HG02943 (cell line): ENCODE data around the gene THSD4.

Source experiments
- ATAC-seq: cut with Tn5 transposase; IDR thresholded peaks from one replicate; pipeline ENCODE4 v1.9.1; 2021; ENCODE audit warnings: mild to moderate bottlenecking, low read depth, moderate library complexity; ENCODE audit not compliant: unreplicated experiment

The THSD4 gene

DNA sequence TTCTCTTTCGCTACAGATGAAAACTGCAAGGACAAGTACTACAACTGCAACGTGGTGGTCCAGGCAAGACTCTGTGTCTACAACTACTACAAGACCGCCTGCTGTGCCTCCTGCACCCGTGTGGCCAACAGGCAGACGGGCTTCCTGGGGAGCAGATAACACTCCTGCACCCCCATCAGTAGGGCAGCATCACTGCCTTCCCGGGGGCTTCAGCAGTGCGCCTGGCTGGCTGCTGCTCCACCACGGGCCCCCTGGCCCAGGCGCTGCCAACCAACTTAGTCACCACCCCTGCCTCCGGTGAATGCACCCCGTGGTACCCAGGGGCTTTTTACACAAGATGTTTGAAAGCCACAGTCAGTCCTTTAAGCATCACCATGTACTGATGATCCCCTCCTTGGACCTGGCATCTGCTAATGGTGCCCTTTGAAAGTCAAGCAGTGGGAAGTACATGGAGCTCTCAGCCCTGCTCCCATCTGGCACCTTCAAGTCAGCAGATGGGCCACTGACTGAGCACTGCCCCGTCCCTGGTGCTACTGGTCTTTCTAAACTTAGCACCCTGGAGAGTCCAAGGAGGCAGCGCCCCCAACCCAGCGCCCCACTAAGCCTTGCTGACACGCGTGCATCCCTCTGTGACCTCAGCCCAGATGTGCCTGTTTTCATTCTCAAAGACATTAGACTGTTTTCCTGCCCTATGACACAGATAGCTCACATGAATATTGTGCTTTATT, 662.1 kb downstream of the THSD4 start:
- ATAC-seq, result no peak

GRCh38 chr15:71779073-71779797, 664.0 kb downstream of the THSD4 start:
- ATAC-seq, result no peak

DNA sequence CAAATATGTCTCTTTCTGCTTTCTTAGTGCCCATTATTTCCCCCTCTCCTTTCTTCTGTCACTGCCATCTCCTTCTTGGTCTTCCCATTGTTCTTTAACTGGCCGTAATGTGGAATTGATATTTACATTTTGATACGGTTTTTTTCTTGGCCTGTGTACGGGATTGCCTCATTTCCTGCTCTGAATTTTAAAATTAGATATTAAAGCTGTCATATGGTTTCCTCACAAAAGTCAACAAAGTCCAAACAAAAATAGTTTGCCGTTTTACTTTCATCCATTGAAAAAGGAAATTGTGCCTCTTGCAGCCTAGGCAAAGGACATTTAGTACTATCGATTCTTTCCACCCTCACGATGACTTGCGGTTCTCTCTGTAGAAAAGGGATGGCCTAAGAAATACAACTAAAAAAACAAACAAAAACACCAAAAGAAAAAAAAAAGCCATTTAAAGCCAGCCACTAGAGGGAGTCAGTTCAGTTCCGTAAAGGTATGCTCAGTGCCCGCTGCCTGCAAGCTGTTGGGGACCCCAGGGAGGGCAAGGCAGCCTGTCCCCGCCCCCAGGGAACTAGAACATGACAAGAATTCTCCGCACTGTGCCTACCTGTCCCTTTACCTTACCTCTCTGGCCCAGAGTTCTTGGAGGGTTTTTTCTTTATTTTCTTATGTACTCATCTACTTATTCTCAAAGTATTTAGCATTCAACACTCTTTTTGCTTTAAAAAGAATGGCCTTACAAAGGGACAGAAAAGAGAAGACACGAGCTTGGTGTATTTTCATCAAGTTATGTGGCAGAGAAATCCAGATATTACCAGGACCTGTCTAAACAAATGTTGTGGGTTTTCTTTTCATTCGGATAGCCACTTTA, 665.1 kb downstream of the THSD4 start:
- no peak for ATAC-seq

DNA sequence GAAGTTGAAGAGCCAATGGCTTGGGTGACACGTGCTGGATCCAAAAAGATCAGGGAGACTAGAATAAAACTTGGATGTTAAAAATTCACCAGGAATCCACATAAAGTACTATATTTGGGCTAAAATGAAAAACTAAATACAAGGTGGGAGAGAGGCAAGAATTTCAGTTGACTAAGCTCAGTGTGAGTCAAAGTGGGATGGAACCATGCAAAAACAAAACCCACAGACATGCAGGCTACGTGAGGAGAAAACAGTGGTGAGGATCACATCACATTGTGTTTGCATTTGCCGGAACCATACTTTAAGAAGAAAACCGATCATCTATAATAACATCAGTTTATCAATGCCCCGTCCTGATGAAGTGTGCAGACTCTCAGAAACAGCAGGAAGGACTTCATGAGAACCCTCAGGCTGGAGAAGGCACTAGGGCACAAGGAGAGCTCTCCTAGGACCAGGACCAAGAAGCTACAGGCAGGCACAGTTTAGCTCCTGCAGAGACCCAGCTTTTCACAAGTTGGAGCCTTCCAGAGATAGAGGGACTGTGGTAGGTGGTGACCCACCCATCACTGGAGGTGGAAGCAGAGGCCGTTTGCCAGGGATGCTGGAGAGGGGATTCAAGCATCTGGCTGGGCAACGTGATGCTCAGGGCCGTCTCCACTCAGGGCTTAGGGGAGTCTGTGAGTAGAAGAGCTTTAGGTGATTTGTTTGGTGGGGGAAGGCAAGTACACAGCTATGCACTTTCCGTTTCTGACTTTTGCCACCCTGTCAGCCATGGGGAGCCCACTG, 666.1 kb downstream of the THSD4 start:
- ATAC-seq, result no peak

DNA sequence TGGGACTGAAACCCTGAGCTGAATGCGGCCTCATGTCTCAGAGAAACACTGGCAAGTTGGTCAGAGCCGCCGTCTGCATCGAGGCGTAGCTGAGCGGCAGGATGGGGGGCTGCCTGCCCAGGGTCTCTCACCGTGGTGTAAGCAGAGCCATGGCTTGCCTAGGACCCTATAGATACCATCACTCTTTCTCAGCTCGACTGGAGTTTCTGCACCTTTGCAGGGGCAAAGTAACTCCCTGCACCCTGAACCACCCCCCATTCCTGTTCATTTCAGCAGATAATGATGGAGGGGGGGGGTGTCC, 666.6 kb downstream of the THSD4 start:
- ATAC-seq, result no peak

DNA sequence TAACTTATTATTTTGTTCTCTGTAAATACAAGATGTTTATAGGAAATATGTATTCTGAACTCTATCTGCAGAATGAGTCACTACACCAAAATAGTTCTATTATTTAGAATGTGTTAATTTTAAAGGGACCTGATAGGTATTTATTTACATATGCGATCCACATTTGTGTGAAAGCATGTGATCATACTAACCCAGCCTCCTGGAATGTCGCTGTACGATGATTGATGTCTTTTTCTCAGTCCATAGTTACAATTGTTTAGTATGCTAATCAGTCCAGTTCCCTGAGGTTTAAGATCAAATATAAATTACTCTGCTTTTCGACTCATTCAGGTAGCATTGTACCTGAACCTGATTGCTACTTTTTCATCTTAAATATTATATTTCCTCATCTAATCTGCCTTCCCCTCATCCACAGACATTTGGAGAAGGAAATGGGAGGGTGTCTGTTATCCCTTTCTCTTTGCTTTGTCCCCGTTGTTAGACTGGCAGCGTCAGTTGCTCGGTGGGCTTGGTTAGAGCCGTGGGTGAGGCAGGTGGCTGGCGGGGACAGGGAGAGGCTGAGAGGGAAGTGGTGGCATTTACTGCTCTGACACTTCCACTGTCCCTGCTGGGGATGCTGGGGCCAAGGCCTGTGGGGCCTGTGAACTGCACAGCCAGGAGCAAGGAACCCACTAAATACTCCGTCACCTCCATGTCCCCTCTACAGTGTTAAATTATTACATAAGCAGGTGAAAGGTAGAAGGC, 667.3 kb downstream of the THSD4 start:
- ATAC-seq, result no peak

GRCh38 chr15:71784719-71785118, 669.4 kb downstream of the THSD4 start:
- no peak for ATAC-seq

DNA sequence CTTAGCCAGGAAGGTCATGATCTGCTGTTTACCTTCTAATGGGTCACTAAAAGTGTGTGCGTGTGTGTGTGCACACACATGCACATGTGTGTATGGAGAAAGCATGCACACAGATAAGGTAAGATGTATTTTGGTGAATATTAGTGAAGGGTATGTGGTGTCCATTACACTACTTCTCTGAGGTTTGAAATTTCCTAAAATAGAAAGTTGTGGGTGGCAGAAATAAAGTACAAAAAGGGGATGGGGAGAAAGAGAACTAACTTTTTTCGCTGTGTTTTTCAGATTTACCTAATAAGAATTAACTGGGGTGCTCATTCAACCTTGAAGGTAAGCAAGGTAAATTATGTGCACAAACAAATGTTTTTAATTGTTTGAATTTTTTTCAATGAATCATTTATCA, 670.7 kb downstream of the THSD4 start:
- ATAC-seq, result no peak

GRCh38 chr15:71786673-71787072, 671.4 kb downstream of the THSD4 start:
- ATAC-seq, result no peak

DNA sequence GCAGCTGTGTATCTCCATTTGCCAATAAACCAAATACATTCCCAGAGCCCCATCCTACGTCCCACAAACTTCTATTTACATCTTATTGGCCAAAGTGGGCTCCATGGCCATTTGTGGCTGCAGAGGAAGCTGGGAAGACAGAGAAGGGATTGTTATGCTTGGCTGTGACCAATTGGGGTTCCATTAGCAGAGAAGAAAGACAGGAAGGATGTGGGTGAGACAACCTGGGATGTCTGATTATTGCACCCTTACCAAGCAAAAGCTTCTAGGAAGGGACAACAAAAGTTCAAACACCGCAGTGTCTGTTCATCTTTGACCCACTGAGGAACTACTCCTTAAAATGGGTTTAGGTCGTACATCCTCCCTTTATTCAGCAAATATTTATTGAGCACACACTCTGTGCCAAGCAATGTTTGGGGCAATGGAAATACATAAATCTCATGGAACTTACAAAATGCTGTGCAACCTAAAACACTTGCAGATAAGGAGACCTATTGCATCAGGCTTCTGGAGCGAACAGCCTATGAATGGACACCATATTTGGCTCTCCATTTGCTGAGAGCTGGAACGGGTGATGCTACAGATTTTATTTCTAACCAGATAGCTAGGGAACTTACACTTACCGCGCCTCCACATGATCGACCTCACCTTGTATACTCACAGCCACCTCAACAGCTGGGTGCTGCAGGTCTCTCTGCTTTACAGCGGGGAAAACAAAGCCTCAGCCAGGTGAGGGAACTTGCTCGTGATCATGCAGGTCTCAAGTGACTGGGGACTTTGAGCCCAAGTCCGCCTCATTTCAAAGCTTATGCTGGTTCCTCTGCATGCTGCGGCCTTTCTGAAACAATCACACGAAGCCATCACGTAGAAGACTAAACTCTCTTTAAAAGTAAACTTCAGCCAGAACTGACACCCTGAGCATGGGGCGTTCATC, 673.6 kb downstream of the THSD4 start:
- no peak for ATAC-seq

GRCh38 chr15:71789616-71790015, 674.3 kb downstream of the THSD4 start:
- no peak for ATAC-seq

DNA sequence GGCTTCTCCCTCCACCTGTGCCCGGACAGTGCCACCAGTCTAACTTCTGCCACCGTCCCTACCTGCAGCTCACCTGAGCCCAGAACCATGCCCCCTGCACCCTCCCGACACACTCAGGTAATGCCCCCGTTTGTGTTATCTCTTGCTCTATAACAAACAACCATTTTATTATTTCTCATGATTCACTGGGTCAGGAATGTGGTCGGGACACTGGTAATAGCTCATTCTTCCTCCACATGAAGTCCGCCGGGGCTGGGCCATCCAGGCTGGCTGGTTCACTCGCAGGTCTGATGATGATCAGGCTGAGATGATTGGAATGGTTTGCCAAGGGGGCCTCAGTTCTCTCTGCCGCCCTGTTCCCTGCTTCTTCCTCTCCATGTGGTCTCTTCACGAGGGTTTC, 674.8 kb downstream of the THSD4 start:
- ATAC-seq, result no peak

- ATAC-seq, result no peak
Measured at GRCh38 chr15:71791975-71792374, 676.7 kb downstream of the THSD4 start.

DNA sequence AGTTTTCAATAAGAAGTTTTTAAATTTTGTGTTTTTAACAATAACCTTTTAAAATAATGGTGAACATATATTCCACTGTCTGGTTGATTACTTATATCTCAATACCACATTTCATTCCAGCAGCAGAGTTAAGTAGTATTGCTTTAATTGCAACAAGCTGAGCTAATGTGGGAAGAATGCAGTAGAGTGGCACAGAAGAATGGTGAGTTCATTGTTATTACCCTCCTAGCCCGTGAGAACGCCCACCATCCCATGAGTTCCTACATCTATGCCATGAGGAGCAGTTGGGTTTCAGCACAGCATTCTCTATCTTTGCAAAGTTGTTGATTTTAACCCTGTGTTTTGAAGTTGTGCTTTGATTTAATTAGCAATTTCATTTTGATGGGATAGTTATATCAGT, 677.2 kb downstream of the THSD4 start:
- no peak for ATAC-seq

DNA sequence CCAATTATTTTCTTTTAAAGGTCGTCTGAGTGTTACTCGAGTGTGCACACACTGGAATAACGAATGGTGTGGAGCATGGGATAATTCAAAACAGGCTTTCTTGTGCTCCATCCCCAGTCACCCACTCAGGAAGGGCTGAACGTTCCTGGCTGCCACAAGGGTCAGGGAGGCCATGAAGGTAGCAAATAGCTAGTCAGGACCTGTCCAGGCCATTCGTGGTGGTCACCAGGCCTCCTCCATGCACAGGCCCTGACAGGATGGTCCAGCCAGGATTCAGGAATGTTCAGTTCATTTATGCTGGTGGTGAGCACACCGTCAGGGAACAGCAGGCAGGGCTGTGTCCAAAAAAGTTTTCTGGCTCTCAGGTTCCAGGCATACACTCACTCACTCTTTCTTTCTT, 683.4 kb downstream of the THSD4 start:
- no peak for ATAC-seq

- no peak for ATAC-seq
Measured at GRCh38 chr15:71800190-71800589, 684.9 kb downstream of the THSD4 start.

- no peak for ATAC-seq
Measured at GRCh38 chr15:71800835-71801745, 685.8 kb downstream of the THSD4 start.
